Measurements from ENCODE around the gene COQ8B. TPM values are rescaled to one million over a fixed set of nuclear protein-coding genes. Genes with fewer than 3 reads are reported as not detected.

Gene COQ8B
- total RNA-seq, 1 experiment from 2014 or later = 19.5 TPM

DNA sequence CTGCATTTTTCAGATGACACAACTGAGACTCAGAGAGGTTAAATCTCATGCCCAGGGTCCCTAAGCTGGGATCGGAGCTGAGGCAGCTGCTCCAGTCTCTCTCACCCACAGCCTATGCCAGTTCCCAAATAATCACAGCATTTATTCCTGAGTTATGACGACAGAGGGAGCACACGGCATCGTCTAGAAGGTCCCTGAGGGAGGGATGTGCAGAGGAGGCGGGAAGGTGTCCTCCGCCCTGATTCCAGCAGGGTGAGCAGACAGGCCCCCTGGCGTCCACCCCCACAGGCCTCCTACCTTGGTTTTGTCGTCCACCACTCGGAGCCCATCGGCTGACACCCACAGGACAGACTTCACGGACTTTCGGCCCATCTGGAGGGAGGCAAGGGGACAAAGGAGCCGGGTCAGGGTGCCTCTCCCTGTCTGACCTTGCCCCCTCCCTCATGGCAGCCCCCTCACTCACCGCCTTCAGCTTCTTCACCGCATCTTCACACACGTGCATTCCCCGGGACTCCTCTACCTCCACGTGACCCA lies 34.2 kb downstream of the COQ8B start:
- ChIA-PET CTCF (no interaction called here), POLR2A (ENCODE audit: unreplicated experiment) (no interaction called here)
- no TSS peak for BruUV-seq (replicated peaks)

GRCh38 chr19:40681039-40681438 lies 35.6 kb downstream of the COQ8B start:
- no peak for ATAC-seq
- no peak for DNase-seq
- H4K20me1 ChIP-seq (ENCODE audit: low read length) = no peaks in the 10 kb centered on the region
- ChIA-PET CTCF (no interaction called here), POLR2A (ENCODE audit: unreplicated experiment) (no interaction called here)
- H3K4me3 ChIP-seq (ENCODE audit: low read length) = no peak overlapping the region
- no peaks in the 10 kb centered on the region for H3F3A ChIP-seq (ENCODE audit: low read length, unreplicated experiment)
- H3K27ac ChIP-seq (ENCODE audit: low read length) = no peak overlapping the region
- no peaks in the 10 kb centered on the region for H3K36me3 ChIP-seq (ENCODE audit: low read depth, low read length)
- no peaks in the 10 kb centered on the region for H3K9me3 ChIP-seq (ENCODE audit: low read length)
- no peaks in the 10 kb centered on the region for H3K79me2 ChIP-seq (ENCODE audit: low read length)
- no peak for TF ChIP-seq EZH2phosphoT487 (IDR thresholded peaks at IDR 0.05; ENCODE audit: borderline replicate concordance, low read length)
- no peak for TF ChIP-seq EZH2 (IDR thresholded peaks at IDR 0.05; ENCODE audit: low read length, unreplicated experiment)
- BruUV-seq (replicated peaks) = no TSS peak
- H3K4me1 ChIP-seq (ENCODE audit: insufficient read depth, low read length) = no peaks in the 10 kb centered on the region
- no peak overlapping the region for H2AFZ ChIP-seq (ENCODE audit: low read length)
- H3K27me3 ChIP-seq (ENCODE audit: low read length) = no peaks in the 10 kb centered on the region
- no peaks in the 10 kb centered on the region for H3K9me2 ChIP-seq (replicated peaks; ENCODE audit: low read length)
- H3K4me2 ChIP-seq (ENCODE audit: low read length) = no peak overlapping the region
- H3K9ac ChIP-seq (ENCODE audit: low read length) = no peak overlapping the region
- intact Hi-C loops (cut with micrococcal nuclease) = no loop called here

More for the DNA sequence above, 34.2 kb downstream of the COQ8B start:
- no peaks in the 10 kb centered on the region for H3K36me3 ChIP-seq (ENCODE audit: low read depth, low read length)
- H3K4me1 ChIP-seq (ENCODE audit: insufficient read depth, low read length) = no peaks in the 10 kb centered on the region
- no peaks in the 10 kb centered on the region for H3K9me2 ChIP-seq (replicated peaks; ENCODE audit: low read length)
- no peaks in the 10 kb centered on the region for H3K27me3 ChIP-seq (ENCODE audit: low read length)
- no peak overlapping the region for H3K4me2 ChIP-seq (ENCODE audit: low read length)
- DNase-seq (no peak), ATAC-seq (no peak)
- no peak overlapping the region for H3K27ac ChIP-seq (ENCODE audit: low read length)
- H3K9me3 ChIP-seq (ENCODE audit: low read length) = no peaks in the 10 kb centered on the region
- no peaks in the 10 kb centered on the region for H4K20me1 ChIP-seq (ENCODE audit: low read length)
- no peak for TF ChIP-seq EZH2phosphoT487 (IDR thresholded peaks at IDR 0.05; ENCODE audit: borderline replicate concordance, low read length)
- TF ChIP-seq CTCF (conservative IDR thresholded peaks at IDR 0.05; ENCODE audit: low read depth, low read length) = no peak
- TF ChIP-seq EZH2 (IDR thresholded peaks at IDR 0.05; ENCODE audit: low read length, unreplicated experiment) = no peak
- no peaks in the 10 kb centered on the region for H3K79me2 ChIP-seq (ENCODE audit: low read length)
- H2AFZ ChIP-seq (ENCODE audit: low read length) = no peak overlapping the region
- H3K9ac ChIP-seq (ENCODE audit: low read length) = no peak overlapping the region
- intact Hi-C loops (cut with micrococcal nuclease) = no loop called here
- no peak overlapping the region for H3K4me3 ChIP-seq (ENCODE audit: low read length)
- no peaks in the 10 kb centered on the region for H3F3A ChIP-seq (ENCODE audit: low read length, unreplicated experiment)

GRCh38 chr19:40677156-40677555 lies 39.5 kb downstream of the COQ8B start:
- no peaks in the 10 kb centered on the region for H3K36me3 ChIP-seq (ENCODE audit: low read depth, low read length)
- no peaks in the 10 kb centered on the region for H3K9me3 ChIP-seq (ENCODE audit: low read length)
- H3F3A ChIP-seq (ENCODE audit: low read length, unreplicated experiment) = no peaks in the 10 kb centered on the region
- ChIA-PET POLR2A (ENCODE audit: unreplicated experiment) (interaction anchor here (0.6 kb wide), 1 partner anchor 45 kb away, joined by 5 read pairs; no protein-coding TSS in a partner anchor), CTCF (no interaction called here)
- no TSS peak for BruUV-seq (replicated peaks)
- no peak overlapping the region for H3K4me2 ChIP-seq (ENCODE audit: low read length)
- H4K20me1 ChIP-seq (ENCODE audit: low read length) = no peaks in the 10 kb centered on the region
- no peak overlapping the region for H3K4me3 ChIP-seq (ENCODE audit: low read length)
- H3K79me2 ChIP-seq (ENCODE audit: low read length) = no peaks in the 10 kb centered on the region
- H3K27me3 ChIP-seq (ENCODE audit: low read length) = no peaks in the 10 kb centered on the region
- TF ChIP-seq CTCF (conservative IDR thresholded peaks at IDR 0.05; ENCODE audit: low read depth, low read length) (no peak), EZH2 (IDR thresholded peaks at IDR 0.05; ENCODE audit: low read length, unreplicated experiment) (no peak), EZH2phosphoT487 (IDR thresholded peaks at IDR 0.05; ENCODE audit: borderline replicate concordance, low read length) (no peak)
- H3K9me2 ChIP-seq (replicated peaks; ENCODE audit: low read length) = no peaks in the 10 kb centered on the region
- DNase-seq (no peak), ATAC-seq (no peak)
- H3K27ac ChIP-seq (ENCODE audit: low read length) = no peak overlapping the region
- H2AFZ ChIP-seq (ENCODE audit: low read length) = no peak overlapping the region
- no peak overlapping the region for H3K9ac ChIP-seq (ENCODE audit: low read length)
- intact Hi-C loops (cut with micrococcal nuclease) = no loop called here
- no peaks in the 10 kb centered on the region for H3K4me1 ChIP-seq (ENCODE audit: insufficient read depth, low read length)
